ENCODE results near the gene TMEM63A. TPM values are rescaled to one million over a fixed set of nuclear protein-coding genes. Genes with fewer than 3 reads are reported as not detected.

TMEM63A gene
- total and polyA plus RNA-seq, 2 experiments from 2014 or later: 11.9 to 13.5 TPM

DNA sequence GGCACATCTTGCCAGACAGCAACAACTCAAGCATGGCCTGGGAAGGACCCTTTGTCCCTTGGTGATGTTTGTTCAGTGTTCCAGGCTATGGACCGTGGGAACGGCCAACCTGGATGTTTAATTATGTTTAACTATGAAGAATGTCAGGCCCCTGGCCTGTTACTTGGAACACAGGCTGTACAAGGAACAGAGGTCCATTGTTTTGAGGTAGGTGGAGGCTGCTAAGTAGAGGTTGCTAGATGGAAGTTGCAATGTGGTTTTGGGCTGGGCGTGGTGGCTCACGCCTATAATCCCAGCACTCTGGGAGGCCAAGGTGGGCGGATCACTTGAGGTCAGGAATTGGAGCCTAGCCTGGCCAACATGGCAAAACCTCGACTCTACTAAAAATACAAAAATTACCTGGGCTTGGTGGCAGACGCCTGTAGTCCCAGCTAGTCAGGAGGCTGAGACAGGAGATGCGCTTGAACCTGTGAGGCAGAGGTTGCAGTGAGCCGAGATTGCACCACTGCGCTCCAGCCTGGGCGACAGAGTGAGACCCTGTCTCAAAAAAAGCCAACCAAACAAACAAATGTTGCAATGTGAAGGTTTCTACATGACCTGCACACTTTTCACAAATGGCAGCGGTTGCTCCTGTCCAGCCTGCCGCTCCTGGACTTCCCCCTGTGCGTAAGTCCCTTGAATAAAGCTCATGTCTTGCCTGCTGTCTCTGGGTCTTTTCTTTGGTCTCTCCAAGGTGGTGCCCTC lies 9.2 kb upstream of the TMEM63A start:
- no peak overlapping the region for H3K4me2 ChIP-seq (ENCODE audit: unreplicated experiment)
- 84 to 88% methylated on average over 14 of the region's 14 CpGs for WGBS, 2 experiments (ENCODE audit: low coverage in 1 of 2, low lambda C conversion rate in 2 of 2, missing lambda C conversion rate in 2 of 2)
- no peaks in the 10 kb centered on the region for H3K4me1 ChIP-seq (ENCODE audit: insufficient read depth)
- H3F3A ChIP-seq (ENCODE audit: insufficient read depth): no peaks in the 10 kb centered on the region
- H3K4me3 ChIP-seq: no peak overlapping the region
- DNase-seq: no peak
- no peaks in the 10 kb centered on the region for H4K20me1 ChIP-seq (ENCODE audit: insufficient read depth)
- no peak overlapping the region for H2AFZ ChIP-seq
- H3K9me2 ChIP-seq (ENCODE audit: insufficient read depth): no peaks in the 10 kb centered on the region
- in situ Hi-C loops (cut with MboI): no loop called here
- no peaks in the 10 kb centered on the region for H3K79me2 ChIP-seq (ENCODE audit: insufficient read depth)
- H3K9ac ChIP-seq: no peak overlapping the region
- TF ChIP-seq EZH2phosphoT487 (IDR thresholded peaks at IDR 0.05; ENCODE audit: insufficient read depth, low read depth): no peak
- TF ChIP-seq EZH2 (IDR thresholded peaks at IDR 0.05; ENCODE audit: insufficient read depth, poor library complexity, severe bottlenecking): no peak
- H3K36me3 ChIP-seq (ENCODE audit: low read depth): no peaks in the 10 kb centered on the region
- H3K27me3 ChIP-seq (replicated peaks; ENCODE audit: insufficient read depth): no peaks in the 10 kb centered on the region
- H3K27ac ChIP-seq: no peak overlapping the region
- H3K9me3 ChIP-seq (ENCODE audit: low read depth): no peaks in the 10 kb centered on the region

DNA sequence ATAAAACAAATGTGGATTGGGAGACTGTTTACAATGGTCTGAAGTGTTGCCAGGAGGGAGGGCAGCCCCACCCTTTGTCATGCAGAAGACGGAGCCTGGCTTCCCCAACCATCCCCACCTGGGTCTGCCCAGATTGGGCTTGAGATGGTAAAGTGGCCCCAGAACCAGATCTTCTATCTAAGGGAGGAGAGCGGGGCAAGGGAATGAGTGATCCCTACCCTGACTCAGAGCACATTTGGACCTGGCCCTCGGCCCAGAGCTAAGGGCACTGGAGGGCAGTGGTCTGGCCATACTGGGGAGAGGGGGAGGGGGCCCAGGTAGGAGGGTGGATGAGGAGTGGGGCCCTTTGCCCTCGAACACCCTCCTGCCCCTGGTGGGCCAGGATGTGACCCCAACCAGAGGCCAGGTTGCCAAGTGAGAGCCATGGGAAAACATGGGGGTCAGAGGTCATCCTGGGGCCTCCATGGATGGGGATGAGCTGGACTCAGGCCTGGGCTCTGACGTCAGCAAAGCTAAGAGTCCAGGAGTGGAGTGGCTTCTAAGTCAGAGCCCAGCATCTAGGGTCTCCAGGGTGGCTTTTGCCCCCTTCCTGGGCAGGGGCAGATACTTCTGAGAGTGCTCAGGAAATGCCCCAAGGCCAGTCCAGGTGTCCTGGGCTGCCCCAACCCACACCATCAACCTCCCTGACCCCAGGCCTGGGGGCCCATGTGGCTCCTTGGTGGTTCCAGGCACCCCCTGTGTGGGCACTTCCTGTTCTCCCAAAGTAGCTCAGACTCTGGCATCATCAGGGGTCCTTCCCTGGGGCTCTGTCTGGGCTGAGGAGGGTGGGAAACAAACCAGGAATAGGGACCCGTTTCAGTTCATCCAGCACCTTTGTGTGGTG lies 8.4 kb upstream of the TMEM63A start:
- H3K4me3 ChIP-seq: no peak overlapping the region
- DNase-seq: peak; percentile 36
- no peak overlapping the region for H3K4me2 ChIP-seq (ENCODE audit: unreplicated experiment)
- H3K9me3 ChIP-seq (ENCODE audit: low read depth): no peaks in the 10 kb centered on the region
- H3K9ac ChIP-seq: no peak overlapping the region
- 50 to 58% methylated on average over 5 to 6 of the region's 6 CpGs for WGBS, 2 experiments (ENCODE audit: low coverage in 1 of 2, low lambda C conversion rate in 2 of 2, missing lambda C conversion rate in 2 of 2)
- in situ Hi-C loops (cut with MboI): no loop called here
- no peak overlapping the region for H3K27ac ChIP-seq
- TF ChIP-seq EZH2 (IDR thresholded peaks at IDR 0.05; ENCODE audit: insufficient read depth, poor library complexity, severe bottlenecking): no peak
- TF ChIP-seq EZH2phosphoT487 (IDR thresholded peaks at IDR 0.05; ENCODE audit: insufficient read depth, low read depth): no peak
- H2AFZ ChIP-seq: no peak overlapping the region
- H3K27me3 ChIP-seq (replicated peaks; ENCODE audit: insufficient read depth): no peaks in the 10 kb centered on the region
- H3K9me2 ChIP-seq (ENCODE audit: insufficient read depth): no peaks in the 10 kb centered on the region
- no peaks in the 10 kb centered on the region for H4K20me1 ChIP-seq (ENCODE audit: insufficient read depth)
- no peaks in the 10 kb centered on the region for H3K36me3 ChIP-seq (ENCODE audit: low read depth)
- no peaks in the 10 kb centered on the region for H3F3A ChIP-seq (ENCODE audit: insufficient read depth)
- no peaks in the 10 kb centered on the region for H3K79me2 ChIP-seq (ENCODE audit: insufficient read depth)
- no peaks in the 10 kb centered on the region for H3K4me1 ChIP-seq (ENCODE audit: insufficient read depth)

DNA sequence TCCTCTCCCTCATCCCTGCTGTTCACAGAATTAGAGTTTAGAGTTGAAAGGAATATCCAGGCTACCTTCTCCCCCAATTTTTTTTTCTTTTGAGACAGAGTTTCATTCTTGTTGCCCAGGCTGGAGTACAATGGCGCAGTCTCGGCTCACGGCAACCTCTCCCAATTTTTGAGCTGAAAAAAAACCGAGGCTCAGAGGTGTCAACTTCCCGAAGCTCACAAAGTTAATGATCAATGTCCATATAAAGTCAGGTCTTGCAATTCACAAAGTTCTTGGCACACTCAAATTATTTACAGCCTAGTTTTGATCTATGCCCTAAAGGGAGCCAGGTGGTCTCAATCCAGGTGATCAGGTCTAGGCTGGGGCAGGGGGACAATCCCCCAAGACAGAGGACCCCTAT lies 7.6 kb upstream of the TMEM63A start:
- H3K79me2 ChIP-seq (ENCODE audit: insufficient read depth): no peaks in the 10 kb centered on the region
- no peak overlapping the region for H3K4me2 ChIP-seq (ENCODE audit: unreplicated experiment)
- no peak for DNase-seq
- no peaks in the 10 kb centered on the region for H3K27me3 ChIP-seq (replicated peaks; ENCODE audit: insufficient read depth)
- no peak overlapping the region for H2AFZ ChIP-seq
- in situ Hi-C loops (cut with MboI): no loop called here
- H3K9ac ChIP-seq: no peak overlapping the region
- H3K9me3 ChIP-seq (ENCODE audit: low read depth): no peaks in the 10 kb centered on the region
- no peak overlapping the region for H3K4me3 ChIP-seq
- whole genome bisulfite sequencing, 2 experiments (ENCODE audit: low coverage in 1 of 2, low lambda C conversion rate in 2 of 2, missing lambda C conversion rate in 2 of 2): 96 to 98% methylated on average over 5 of the region's 5 CpGs
- no peaks in the 10 kb centered on the region for H3K36me3 ChIP-seq (ENCODE audit: low read depth)
- H4K20me1 ChIP-seq (ENCODE audit: insufficient read depth): no peaks in the 10 kb centered on the region
- H3K4me1 ChIP-seq (ENCODE audit: insufficient read depth): no peaks in the 10 kb centered on the region
- no peaks in the 10 kb centered on the region for H3F3A ChIP-seq (ENCODE audit: insufficient read depth)
- no peaks in the 10 kb centered on the region for H3K9me2 ChIP-seq (ENCODE audit: insufficient read depth)
- no peak for TF ChIP-seq EZH2 (IDR thresholded peaks at IDR 0.05; ENCODE audit: insufficient read depth, poor library complexity, severe bottlenecking)
- no peak for TF ChIP-seq EZH2phosphoT487 (IDR thresholded peaks at IDR 0.05; ENCODE audit: insufficient read depth, low read depth)
- no peak overlapping the region for H3K27ac ChIP-seq

DNA sequence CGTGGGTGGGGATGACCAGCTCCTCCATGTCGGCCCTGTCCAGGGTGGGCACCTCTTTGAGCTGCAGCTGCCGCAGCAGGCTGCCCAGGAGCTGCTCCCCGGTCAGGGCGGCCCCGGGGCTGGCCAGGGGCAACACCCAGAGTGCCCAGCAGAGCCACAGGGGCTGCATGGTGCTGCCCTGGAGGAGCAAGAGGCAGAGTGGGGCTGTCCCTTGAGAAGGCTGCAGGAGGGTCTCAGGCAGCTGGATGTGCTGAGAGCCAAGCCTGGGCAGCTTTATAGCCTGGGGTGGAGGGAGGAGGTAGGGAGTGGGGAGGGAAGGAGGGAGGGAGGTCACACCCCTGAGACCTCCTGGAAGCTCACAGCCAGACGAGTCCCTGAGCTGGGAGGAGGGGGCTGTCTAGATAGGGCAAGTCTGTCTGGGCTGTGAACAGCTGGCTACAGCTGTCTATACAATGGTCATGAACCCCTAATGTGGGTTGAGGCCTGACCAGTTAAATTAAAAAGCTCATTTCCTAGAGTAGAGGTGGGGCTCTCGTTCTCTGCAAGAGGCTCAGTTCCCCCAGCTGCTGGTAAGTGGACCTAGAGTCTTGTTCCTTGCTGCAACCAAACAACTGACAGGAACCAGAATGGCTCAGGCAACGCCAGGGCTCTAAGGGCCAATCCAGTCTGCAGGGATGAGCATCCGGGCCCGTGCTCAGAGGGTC lies 6.9 kb upstream of the TMEM63A start, which contains the start of gene LEFTY1:
LEFTY1 (minus strand) TSS at position 249 of the 704 bp plus-strand sequence; CDS start at position 169, 80 bp downstream.
- WGBS, 2 experiments (ENCODE audit: low coverage in 1 of 2, low lambda C conversion rate in 2 of 2, missing lambda C conversion rate in 2 of 2): 72 to 78% methylated on average over 10 of the region's 11 CpGs
- DNase-seq: no peak

More for the DNA sequence above, 6.9 kb upstream of the TMEM63A start, which contains the start of gene LEFTY1:
- no peak within 1 kb of the TSS for H3K9ac ChIP-seq
- H3K4me1 ChIP-seq (ENCODE audit: insufficient read depth): no peaks in the 10 kb centered on the region
- no peaks in the 10 kb centered on the region for H3K79me2 ChIP-seq (ENCODE audit: insufficient read depth)
- no peak within 1 kb of the TSS for H3K27ac ChIP-seq
- no peaks in the 10 kb centered on the region for H3K9me2 ChIP-seq (ENCODE audit: insufficient read depth)
- H3K36me3 ChIP-seq (ENCODE audit: low read depth): no peaks in the 10 kb centered on the region
- H3K27me3 ChIP-seq (replicated peaks; ENCODE audit: insufficient read depth): no peaks in the 10 kb centered on the region
- TF ChIP-seq EZH2 (IDR thresholded peaks at IDR 0.05; ENCODE audit: insufficient read depth, poor library complexity, severe bottlenecking) (no peak), EZH2phosphoT487 (IDR thresholded peaks at IDR 0.05; ENCODE audit: insufficient read depth, low read depth) (no peak)
- no peaks in the 10 kb centered on the region for H3F3A ChIP-seq (ENCODE audit: insufficient read depth)
- in situ Hi-C loops (cut with MboI): no loop called here
- H3K9me3 ChIP-seq (ENCODE audit: low read depth): no peaks in the 10 kb centered on the region
- H4K20me1 ChIP-seq (ENCODE audit: insufficient read depth): no peaks in the 10 kb centered on the region
- no peak within 1 kb of the TSS for H2AFZ ChIP-seq
- no peak within 1 kb of the TSS for H3K4me3 ChIP-seq
- no peak within 1 kb of the TSS for H3K4me2 ChIP-seq (ENCODE audit: unreplicated experiment)
